Endothelial cell of umbilical vein (primary cell): ENCODE measurements around the gene DMXL2. TPM values are rescaled to one million over a fixed set of nuclear protein-coding genes. Genes with fewer than 3 reads are reported as not detected.

Experiments
- BruUV-seq: library from RNA; stranded (reverse); fragments of 400-500 nt; replicated peaks from 2 replicates; lab custom pipeline; 2021; lab: Mats Ljungman, UMichigan
- CTCF ChIA-PET: fragments of 300-600, 350-600 bp; sonication (Branson Sonifier 250); formaldehyde crosslinking; loops from one replicate; lab custom pipeline; 2021; ENCODE audit warnings: antibody characterized with exemption, inconsistent platforms; lab: Charles Lee
- POLR2A ChIA-PET: fragments of 300-600, 350-600 bp; sonication (Branson Sonifier 250); formaldehyde crosslinking; loops from one replicate; lab custom pipeline; 2021; ENCODE audit warnings: antibody characterized with exemption, inconsistent platforms; lab: Charles Lee
- DNase-seq: peaks from one replicate; pipeline ENCODE4 v3.0.0-alpha.2; 2011; ENCODE audit warnings: low read depth, low spot score
- FAIRE-seq: peaks from 2 replicates; lab custom pipeline; 2011; peaks lifted over from hg19 to GRCh38; lab: Jason Lieb, UNC
- H2AFZ ChIP-seq: 2 replicates; pipeline ENCODE4 v1.6.0; 2012; ENCODE audit warnings: low read depth, low read length, control low read depth, inconsistent platforms
- H3K27ac ChIP-seq: 2 replicates; pipeline ENCODE4 v1.5.1; 2011; ENCODE audit warnings: low read depth, mild to moderate bottlenecking, control low read depth, low read length, moderate library complexity; ENCODE audit not compliant: insufficient read depth
- H3K27me3 ChIP-seq, 2 experiments: 2 replicates each; pipeline versions ENCODE4 v1.6.0 to v1.6.1; 2011; ENCODE audit warnings: low read length in 2 of 2, mixed read lengths in 1 of 2; ENCODE audit not compliant: control insufficient read depth in 2 of 2, insufficient read depth in 2 of 2
- H3K36me3 ChIP-seq, 2 experiments: 2 replicates in 1 of 2; 3 replicates in 1 of 2; pipeline ENCODE4 v1.5.1; 2011; ENCODE audit warnings: low read length in 2 of 2, mild to moderate bottlenecking in 1 of 2, moderate library complexity in 1 of 2; ENCODE audit not compliant: control insufficient read depth in 2 of 2, insufficient read depth in 2 of 2; ENCODE audit errors: extremely low read depth in 1 of 2
- H3K4me1 ChIP-seq: 3 replicates; pipeline ENCODE4 v1.5.1; 2011; ENCODE audit warnings: mild to moderate bottlenecking, low read length; ENCODE audit not compliant: control insufficient read depth, insufficient read depth; ENCODE audit errors: extremely low read depth
- H3K4me2 ChIP-seq: 2 replicates; pipeline ENCODE4 v1.6.1; 2011; ENCODE audit warnings: low read length, control low read depth, mixed read lengths; ENCODE audit not compliant: insufficient read depth
- H3K4me3 ChIP-seq, 3 experiments: fragments of 200-600 bp in 1 of 3; sonication (generic), shearing (Covaris generic) in 1 of 3; replicated peaks in 1 of 3; 2 replicates each; pipeline ENCODE4 v1.5.1; 2011 to 2016; ENCODE audit warnings: control low read depth in 3 of 3, low read length in 3 of 3, mild to moderate bottlenecking in 2 of 3, inconsistent platforms in 1 of 3, low read depth in 1 of 3, moderate library complexity in 1 of 3; ENCODE audit not compliant: insufficient read depth in 1 of 3
- H3K79me2 ChIP-seq: 2 replicates; pipeline ENCODE4 v1.6.0; 2012; ENCODE audit warnings: low read length, inconsistent platforms; ENCODE audit not compliant: control insufficient read depth, insufficient read depth
- H3K9ac ChIP-seq: replicated peaks from 2 replicates; pipeline ENCODE3; 2011; ENCODE audit warnings: low read length, control low read depth; ENCODE audit not compliant: insufficient read depth; ENCODE audit errors: extremely low read depth
- H3K9me1 ChIP-seq: replicated peaks from 3 replicates; pipeline ENCODE4 v1.6.0; 2011; ENCODE audit warnings: mild to moderate bottlenecking, low read length; ENCODE audit not compliant: control insufficient read depth, insufficient read depth; ENCODE audit errors: extremely low read depth
- H3K9me3 ChIP-seq: replicated peaks from 2 replicates; pipeline ENCODE4 v1.5.1; 2012; ENCODE audit warnings: low read length, inconsistent platforms; ENCODE audit not compliant: control insufficient read depth, insufficient read depth
- H4K20me1 ChIP-seq: replicated peaks from 2 replicates; pipeline ENCODE3; 2011; ENCODE audit warnings: mild to moderate bottlenecking, low read length; ENCODE audit not compliant: control insufficient read depth, insufficient read depth; ENCODE audit errors: extremely low read depth
- EZH2 ChIP-seq: IDR thresholded peaks from 2 replicates; pipeline ENCODE4 v1.6.1; 2012; ENCODE audit warnings: borderline replicate concordance, low read depth, mild to moderate bottlenecking, moderate library complexity, low read length, inconsistent platforms; ENCODE audit not compliant: severe bottlenecking
- FOS ChIP-seq: IDR thresholded peaks from 2 replicates; pipeline ENCODE4 v1.6.1; 2011; ENCODE audit warnings: mild to moderate bottlenecking, low read length, moderate library complexity, borderline replicate concordance; ENCODE audit not compliant: insufficient read depth
- JUN ChIP-seq: IDR thresholded peaks from 2 replicates; pipeline ENCODE4 v1.6.1; 2011; ENCODE audit warnings: borderline replicate concordance, low read depth; ENCODE audit not compliant: insufficient read length, insufficient read depth
- MYC ChIP-seq: IDR thresholded peaks from one replicate; pipeline ENCODE4 v1.6.1; 2011; ENCODE audit warnings: mild to moderate bottlenecking, low read depth, low read length
- POLR2A ChIP-seq: IDR thresholded peaks from 2 replicates; pipeline ENCODE4 v1.6.1; 2012; ENCODE audit warnings: low read depth, mild to moderate bottlenecking, control low read depth, low read length
- POLR2AphosphoS5 ChIP-seq: IDR thresholded peaks from 2 replicates; pipeline ENCODE4 v1.6.1; 2012; ENCODE audit warnings: low read depth, mild to moderate bottlenecking, control low read depth, low read length, moderate library complexity; ENCODE audit not compliant: insufficient read depth
- dilution Hi-C: fragments of 300-500 bp; cut with MboI; formaldehyde crosslinking; loops from one replicate; pipeline ENCODE4 v1.15.0; 2019; ENCODE audit warnings: low sequenced_read_pairs; ENCODE audit not compliant: extremely low pct_ligation_motif_present
- intact Hi-C: fragments of 100-400 bp; cut with micrococcal nuclease; formaldehyde crosslinking; loops from one replicate; pipeline ENCODE4 v1.10.0; 2022
- polyA plus RNA-seq, 4 experiments: library from polyadenylated mRNA; depleted of rRNA in 3 of 4; stranded (reverse) in 3 of 4; unstranded in 1 of 4; fragments of >200 nt; gene quantifications; 2 replicates each; pipeline versions ENCODE4 v1.2.1 to v1.2.3, GENCODE V29; 2011 to 2012; ENCODE audit warnings: missing spikeins in 1 of 4
- total RNA-seq: library from RNA; stranded (reverse); gene quantifications from 2 replicates; pipeline ENCODE4 v1.2.3, GENCODE V29; 2021
- TF ChIP-seq, protein P1 (sequence below): IDR thresholded peaks from 2 replicates; pipeline ENCODE4 v1.6.1; 2011; ENCODE audit not compliant: insufficient read depth, insufficient read length
- TF ChIP-seq, protein P2 (sequence below), 2 donors: IDR thresholded peaks; 1 replicate in 1 of 2; 2 replicates in 1 of 2; pipeline ENCODE4 v1.5.1; 2011; ENCODE audit warnings: low read length in 2 of 2, mild to moderate bottlenecking in 2 of 2, moderate library complexity in 2 of 2, control low read depth in 1 of 2, inconsistent platforms in 1 of 2, low read depth in 1 of 2; ENCODE audit not compliant: insufficient read depth in 1 of 2; ENCODE audit errors: extremely low read depth in 1 of 2

Gene DMXL2
- total and polyA plus RNA-seq, 2 donors (not counting 3 experiments of a cell fraction or from before 2014, with no cell fraction given) = 6.3 to 10.8 TPM

DNA sequence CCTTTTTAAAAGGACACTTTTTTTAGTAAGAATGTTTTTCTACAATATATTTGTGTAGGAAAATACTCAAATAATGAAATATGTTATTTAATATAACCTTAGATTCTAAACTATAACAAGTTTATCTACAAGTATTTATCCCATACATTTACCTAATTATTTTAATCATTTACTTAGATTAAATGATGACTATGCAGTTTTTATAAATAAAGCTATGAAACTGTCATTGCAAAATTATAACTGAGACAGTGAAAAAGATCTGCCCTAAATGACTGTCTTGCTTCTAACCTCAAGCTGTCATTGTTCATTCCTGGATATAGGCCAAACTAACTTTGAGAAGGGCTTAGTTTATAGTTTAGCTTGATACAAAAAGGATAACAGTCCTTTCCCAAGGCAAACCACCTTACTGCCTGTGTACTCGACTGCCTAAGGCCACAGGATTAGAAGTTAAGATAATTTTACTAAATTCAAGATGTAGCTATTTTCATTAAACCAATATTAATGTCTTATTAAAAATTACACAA, 197.0 kb downstream of the DMXL2 start:
- H3K27me3 ChIP-seq = peaks cover 0 to 2% of the 10 kb centered on the region in 2 experiments
- no peak overlapping the region for H3K4me3 ChIP-seq
- H3K9me1 ChIP-seq = no peaks in the 10 kb centered on the region
- no peak for FAIRE-seq
- no peak overlapping the region for H2AFZ ChIP-seq
- TF ChIP-seq, protein P1, sequence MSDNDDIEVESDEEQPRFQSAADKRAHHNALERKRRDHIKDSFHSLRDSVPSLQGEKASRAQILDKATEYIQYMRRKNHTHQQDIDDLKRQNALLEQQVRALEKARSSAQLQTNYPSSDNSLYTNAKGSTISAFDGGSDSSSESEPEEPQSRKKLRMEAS = no peak
- no peak for TF ChIP-seq POLR2AphosphoS5
- no peak for TF ChIP-seq MYC
- TF ChIP-seq POLR2A = no peak
- TF ChIP-seq, protein P2, sequence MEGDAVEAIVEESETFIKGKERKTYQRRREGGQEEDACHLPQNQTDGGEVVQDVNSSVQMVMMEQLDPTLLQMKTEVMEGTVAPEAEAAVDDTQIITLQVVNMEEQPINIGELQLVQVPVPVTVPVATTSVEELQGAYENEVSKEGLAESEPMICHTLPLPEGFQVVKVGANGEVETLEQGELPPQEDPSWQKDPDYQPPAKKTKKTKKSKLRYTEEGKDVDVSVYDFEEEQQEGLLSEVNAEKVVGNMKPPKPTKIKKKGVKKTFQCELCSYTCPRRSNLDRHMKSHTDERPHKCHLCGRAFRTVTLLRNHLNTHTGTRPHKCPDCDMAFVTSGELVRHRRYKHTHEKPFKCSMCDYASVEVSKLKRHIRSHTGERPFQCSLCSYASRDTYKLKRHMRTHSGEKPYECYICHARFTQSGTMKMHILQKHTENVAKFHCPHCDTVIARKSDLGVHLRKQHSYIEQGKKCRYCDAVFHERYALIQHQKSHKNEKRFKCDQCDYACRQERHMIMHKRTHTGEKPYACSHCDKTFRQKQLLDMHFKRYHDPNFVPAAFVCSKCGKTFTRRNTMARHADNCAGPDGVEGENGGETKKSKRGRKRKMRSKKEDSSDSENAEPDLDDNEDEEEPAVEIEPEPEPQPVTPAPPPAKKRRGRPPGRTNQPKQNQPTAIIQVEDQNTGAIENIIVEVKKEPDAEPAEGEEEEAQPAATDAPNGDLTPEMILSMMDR (IDR thresholded peaks at IDR 0.05; ENCODE audit: extremely low read depth in 1 of 2, insufficient read depth in 1 of 2, low read depth in 1 of 2, low read length in 2 of 2) = no peak
- TF ChIP-seq FOS = no peak
- TF ChIP-seq JUN = no peak
- no peak for TF ChIP-seq EZH2
- intact Hi-C loops (no loop called here), dilution Hi-C loops (no loop called here)
- no peak overlapping the region for H3K27ac ChIP-seq
- ChIA-PET CTCF (interaction anchor here (0.8 to 1.7 kb wide), 12 partner anchors 10 to 292 kb away, joined by 3 to 10 read pairs (median 4); no protein-coding TSS in a partner anchor), POLR2A (interaction anchor here (0.6 kb wide), 2 partner anchors 20 to 432 kb away, joined by 3 to 4 read pairs; no protein-coding TSS in a partner anchor)
- H3K4me1 ChIP-seq = no peaks in the 10 kb centered on the region
- peak; percentile 5 for DNase-seq
- no peak overlapping the region for H3K4me2 ChIP-seq
- no peaks in the 10 kb centered on the region for H3K9me3 ChIP-seq
- H3K9ac ChIP-seq = no peak overlapping the region
- no peaks in the 10 kb centered on the region for H3K36me3 ChIP-seq
- no peaks in the 10 kb centered on the region for H4K20me1 ChIP-seq
- no peaks in the 10 kb centered on the region for H3K79me2 ChIP-seq
- no TSS peak for BruUV-seq
